K562 (cell line): ENCODE measurements around the gene PIM3. TPM values are rescaled to one million over a fixed set of nuclear protein-coding genes. Genes with fewer than 3 reads are reported as not detected.

Source experiments
- ATF3 ChIP-seq, 2 experiments: fragments of 450-650 bp in 1 of 2; sonication (generic) in 1 of 2; formaldehyde crosslinking in 1 of 2; IDR thresholded peaks in 1 of 2; conservative IDR thresholded peaks in 1 of 2; 2 replicates each; pipeline versions ENCODE4 v1.6.1 to v1.8.1; 2016 to 2023; ENCODE audit warnings: mild to moderate bottlenecking in 2 of 2, moderate library complexity in 2 of 2, inconsistent platforms in 1 of 2, missing genetic modification reagents in 1 of 2
- C11orf30 ChIP-seq: fragments of 450-650 bp; IDR thresholded peaks from 2 replicates; pipeline ENCODE4 v1.6.1; 2016; ENCODE audit warnings: low read depth, mild to moderate bottlenecking
- CCAR2 ChIP-seq: fragments of 200-400 bp; formaldehyde crosslinking; IDR thresholded peaks from 2 replicates; pipeline ENCODE4 v1.6.1; 2017; ENCODE audit warnings: mild to moderate bottlenecking, low read depth, low read length
- CGGBP1 ChIP-seq: fragments of 250-450 bp; sonication (Bioruptor Pico); IDR thresholded peaks from 2 replicates; pipeline ENCODE4 v1.9.0; 2021; ENCODE audit warnings: mild to moderate bottlenecking
- CREB3 ChIP-seq: fragments of 450-650 bp; conservative IDR thresholded peaks from 2 replicates; pipeline ENCODE4 v1.6.1; 2016; ENCODE audit warnings: missing genetic modification characterization, low read depth, mild to moderate bottlenecking, missing compliant biosample characterization, moderate library complexity
- CSDE1 ChIP-seq, 2 experiments: fragments of 450-650 bp; IDR thresholded peaks; 2 replicates each; pipeline ENCODE4 v1.6.1; 2016; ENCODE audit warnings: mild to moderate bottlenecking in 1 of 2
- ETV6 ChIP-seq, 3 experiments: fragments of 150-350 bp in 1 of 3; sonication (generic) in 1 of 3; formaldehyde crosslinking in 1 of 3; IDR thresholded peaks; 2 replicates each; pipeline versions ENCODE4 v1.6.1 to v1.8.0; 2014 to 2022; ENCODE audit warnings: borderline replicate concordance in 2 of 3, low read depth in 2 of 3, antibody characterized with exemption in 1 of 3, low read length in 1 of 3, mild to moderate bottlenecking in 1 of 3, missing genetic modification reagents in 1 of 3
- GTF2F1 ChIP-seq: IDR thresholded peaks from 2 replicates; pipeline ENCODE4 v1.6.1; 2011; ENCODE audit warnings: low read depth, low read length, improper control_type of control experiment
- HNRNPH1 ChIP-seq: fragments of 200-400 bp; formaldehyde crosslinking; optimal IDR thresholded peaks from 2 replicates; pipeline ENCODE3; 2017; ENCODE audit warnings: low read depth, mild to moderate bottlenecking, low read length, moderate library complexity
- ID3 ChIP-seq, 2 experiments: fragments of 250-450 bp in 1 of 2; fragments of 450-650 bp in 1 of 2; sonication (Bioruptor Pico) in 1 of 2; IDR thresholded peaks; 2 replicates each; pipeline versions ENCODE4 v1.6.1 to v1.8.0; 2016 to 2021; ENCODE audit warnings: mild to moderate bottlenecking in 2 of 2, moderate library complexity in 2 of 2, missing compliant biosample characterization in 1 of 2, missing genetic modification characterization in 1 of 2
- IFI16 ChIP-seq: fragments of 250-450 bp; sonication (Bioruptor Pico); IDR thresholded peaks from 2 replicates; pipeline ENCODE4 v2.1.2; 2022; ENCODE audit warnings: mild to moderate bottlenecking, inconsistent platforms
- JUNB ChIP-seq: fragments of 450-650 bp; formaldehyde crosslinking; conservative IDR thresholded peaks from 2 replicates; pipeline ENCODE4 v1.4.0; 2020; ENCODE audit warnings: mild to moderate bottlenecking
- KDM2B ChIP-seq: fragments of 250-450 bp; sonication (Bioruptor Pico); IDR thresholded peaks from 2 replicates; pipeline ENCODE4 v1.8.0; 2021; ENCODE audit warnings: mild to moderate bottlenecking, moderate library complexity
- MCM5 ChIP-seq: fragments of 450-650 bp; IDR thresholded peaks from 2 replicates; pipeline ENCODE4 v1.6.1; 2016; ENCODE audit warnings: low read depth
- NONO ChIP-seq, 2 experiments: fragments of 200-400 bp in 1 of 2; fragments of 450-650 bp in 1 of 2; formaldehyde crosslinking in 1 of 2; IDR thresholded peaks; 2 replicates each; pipeline ENCODE4 v1.6.1; 2017; ENCODE audit warnings: low read depth in 2 of 2, mild to moderate bottlenecking in 2 of 2, moderate library complexity in 2 of 2, low read length in 1 of 2
- SRSF7 ChIP-seq: fragments of 200-400 bp; formaldehyde crosslinking; optimal IDR thresholded peaks from 2 replicates; pipeline ENCODE3; 2017; ENCODE audit warnings: mild to moderate bottlenecking, low read depth, low read length
- ZBTB26 ChIP-seq: fragments of 450-650 bp; formaldehyde crosslinking; IDR thresholded peaks from 2 replicates; pipeline ENCODE4 v1.4.0; 2022; ENCODE audit warnings: missing genetic modification characterization
- ZNF274 ChIP-seq: IDR thresholded peaks from 2 replicates; pipeline ENCODE4 v1.6.1; 2011; ENCODE audit warnings: low read depth, mild to moderate bottlenecking, low read length, moderate library complexity, borderline replicate concordance
- ZNF280B ChIP-seq: fragments of 250-450 bp; sonication (Bioruptor Pico); IDR thresholded peaks from 2 replicates; pipeline ENCODE4 v1.5.1; 2021; ENCODE audit warnings: mild to moderate bottlenecking
- ZNF695 ChIP-seq: fragments of 450-650 bp; formaldehyde crosslinking; IDR thresholded peaks from 2 replicates; pipeline ENCODE4 v1.4.0; 2020; ENCODE audit warnings: mild to moderate bottlenecking, moderate library complexity
- polyA plus RNA-seq, 8 experiments: library from polyadenylated mRNA; depleted of rRNA in 4 of 8; stranded (reverse) in 5 of 8; unstranded in 3 of 8; fragments of >200 nt; fragmentation: Nextera tagmentation in 2 of 8; fragmentation: Illumina TruSeq in 1 of 8; extraction: Ambion mirVana in 2 of 8; extraction: Trizol in 1 of 8; gene quantifications; 2 replicates each; pipeline versions ENCODE4 v1.2.1 to v1.2.3, GENCODE V29; 2011 to 2014; ENCODE audit warnings: inconsistent platforms in 1 of 8, missing spikeins in 1 of 8
- total RNA-seq, 7 experiments: library from RNA; depleted of rRNA in 6 of 7; stranded (reverse); fragments of >200 nt in 6 of 7; fragmentation: Illumina TruSeq in 2 of 7; extraction: Trizol in 2 of 7; gene quantifications; 2 replicates each; pipeline versions ENCODE4 v1.2.1 to v1.2.3, GENCODE V29; 2011 to 2021; ENCODE audit warnings: low replicate concordance in 1 of 7

Gene PIM3
- total and polyA plus RNA-seq, 9 of the 15 experiments (the other 6 are each of a cell fraction or from before 2014, with no cell fraction given), result 0.24 to 40.5 (median 5.3) TPM

GRCh38 chr22:49936018-49936972, 24.3 kb upstream of the PIM3 start (continued):
- no peak for TF ChIP-seq ZBTB26
- TF ChIP-seq ZNF274, result no peak
- no peak for TF ChIP-seq CREB3 (tag)
- no peak for TF ChIP-seq ZNF695 (CRISPR knock-in tag)
- no peak for TF ChIP-seq GTF2F1
- TF ChIP-seq SRSF7, result no peak
- TF ChIP-seq CSDE1 (IDR thresholded peaks at IDR 0.05), result no peak
- no peak; a peak in 1 of 4 replicates for TF ChIP-seq NONO (IDR thresholded peaks at IDR 0.05; ENCODE audit: low read depth in 2 of 2, low read length in 1 of 2)
- no peak for TF ChIP-seq ETV6 (IDR thresholded peaks at IDR 0.05; ENCODE audit: borderline replicate concordance in 1 of 2, low read depth in 2 of 2, low read length in 1 of 2)
- no peak for TF ChIP-seq ETV6 (CRISPR knock-in tag; IDR thresholded peaks at IDR 0.05; ENCODE audit: borderline replicate concordance)
- TF ChIP-seq MCM5, result no peak
- TF ChIP-seq C11orf30, result no peak; the same call in 1 of the 2 replicates
- TF ChIP-seq ATF3 (IDR thresholded peaks at IDR 0.05), result peak; percentile 64
- no peak for TF ChIP-seq ATF3 (CRISPR knock-in tag; conservative IDR thresholded peaks at IDR 0.05)
- TF ChIP-seq KDM2B (CRISPR knock-in tag), result no peak
- no peak for TF ChIP-seq CCAR2
- TF ChIP-seq ID3 (CRISPR knock-in tag; IDR thresholded peaks at IDR 0.05), result no peak
- no peak for TF ChIP-seq ID3 (tag; IDR thresholded peaks at IDR 0.05)
- no peak for TF ChIP-seq JUNB (CRISPR knock-in tag)
- TF ChIP-seq ZNF280B (CRISPR knock-in tag), result no peak
- no peak for TF ChIP-seq HNRNPH1
- no peak for TF ChIP-seq CGGBP1 (CRISPR knock-in tag)
- no peak for TF ChIP-seq IFI16 (CRISPR knock-in tag)
